Measurements from ENCODE around the gene ACSF3. TPM values are rescaled to one million over a fixed set of nuclear protein-coding genes. Genes with fewer than 3 reads are reported as not detected.

Gene ACSF3
- total and polyA plus RNA-seq, 2 donors (not counting 1 experiment from before 2014, with no cell fraction given) = 45.2 to 113 TPM

DNA sequence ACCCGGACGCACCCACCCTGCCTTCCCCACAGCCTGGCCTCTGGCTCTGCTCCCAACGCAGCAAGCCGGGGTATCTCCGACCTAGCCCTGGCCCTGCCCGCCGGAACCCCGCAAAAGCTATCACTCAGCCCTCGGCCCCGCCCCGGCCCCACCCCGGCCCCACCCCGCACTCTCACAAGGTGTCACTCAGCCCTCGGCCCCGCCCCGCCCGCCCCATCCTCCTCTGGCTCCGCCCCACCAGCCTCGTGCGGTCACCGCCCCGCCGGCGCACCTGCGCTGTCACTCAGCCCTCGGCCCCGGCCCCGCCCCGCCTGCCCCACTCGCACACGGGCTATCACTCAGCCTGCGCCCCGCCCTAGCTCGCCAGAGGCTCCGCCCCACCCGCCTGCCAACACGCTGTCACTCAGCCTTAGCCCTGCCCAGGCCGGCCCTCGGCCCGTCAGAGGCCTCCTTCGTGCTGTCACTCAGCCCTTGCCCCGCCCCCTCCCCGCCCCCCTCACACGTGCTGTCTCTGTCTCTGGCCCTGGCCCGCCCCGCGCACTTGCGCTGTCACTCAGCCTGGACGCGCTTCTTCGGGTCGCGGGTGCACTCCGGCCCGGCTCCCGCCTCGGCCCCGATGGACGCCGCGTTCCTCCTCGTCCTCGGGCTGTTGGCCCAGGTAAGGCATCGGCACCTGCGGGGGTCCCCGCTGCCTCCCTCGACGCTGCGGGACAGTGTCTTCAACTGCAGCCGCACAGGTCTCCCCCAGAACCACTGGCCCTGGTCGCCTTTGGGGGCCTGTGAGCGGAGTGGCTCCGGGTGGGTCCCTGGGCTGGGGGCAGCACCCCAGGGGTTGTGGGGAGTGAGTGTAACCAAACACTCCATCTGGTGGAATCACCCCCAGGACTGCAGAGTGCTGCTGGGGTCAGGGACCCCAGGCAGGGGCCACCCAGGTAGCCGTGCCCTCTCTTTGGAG lies 77.8 kb downstream of the ACSF3 start, which contains the start of gene CDH15:
TSS of gene CDH15 (plus strand) at position 533 of the 955 bp plus-strand sequence. CDS start at position 617, 84 bp downstream.
- no peaks in the 10 kb centered on the region for H3K36me3 ChIP-seq (replicated peaks in 1 of 2; ENCODE audit: control extremely low read depth in 1 of 2, control insufficient read depth in 1 of 2, extremely low read depth in 1 of 2, insufficient read depth in 2 of 2, low read length in 1 of 2)
- intact Hi-C loops (cut with micrococcal nuclease) = loop anchor here (1.0 to 2.0 kb wide), 7 partner anchors 19 to 520 kb away; partner anchors contain the start of genes CYBA and TRAPPC2L
- H3K4me1 ChIP-seq (ENCODE audit: control insufficient read depth in 2 of 2, insufficient read depth in 2 of 2, low read length in 2 of 2) = peaks cover 28 to 40% of the 10 kb centered on the region in 2 donors
- ChIA-PET CTCF (interaction anchor here (0.9 to 1.3 kb wide), 5 partner anchors 9 to 434 kb away, joined by 3 to 5 read pairs (median 3); partner anchors contain the start of gene ZNF778), POLR2A (interaction anchor here (0.6 to 1.4 kb wide), 5 partner anchors 10 to 232 kb away, joined by 3 to 4 read pairs (median 4); no protein-coding TSS in a partner anchor)
- peak within 1 kb of the TSS; percentile 88 for H3K4me2 ChIP-seq (replicated peaks; ENCODE audit: low read depth, low read length, poor library complexity, severe bottlenecking)
- peaks cover 18% of the 10 kb centered on the region for H3K4me1 Mint-ChIP-seq
- H3K27ac Mint-ChIP-seq = peak within 1 kb of the TSS; percentile 62
- H4K20me1 ChIP-seq (ENCODE audit: control insufficient read depth, insufficient read depth, low read length, poor library complexity, severe bottlenecking) = peaks cover 37% of the 10 kb centered on the region
- TF ChIP-seq, protein P1, sequence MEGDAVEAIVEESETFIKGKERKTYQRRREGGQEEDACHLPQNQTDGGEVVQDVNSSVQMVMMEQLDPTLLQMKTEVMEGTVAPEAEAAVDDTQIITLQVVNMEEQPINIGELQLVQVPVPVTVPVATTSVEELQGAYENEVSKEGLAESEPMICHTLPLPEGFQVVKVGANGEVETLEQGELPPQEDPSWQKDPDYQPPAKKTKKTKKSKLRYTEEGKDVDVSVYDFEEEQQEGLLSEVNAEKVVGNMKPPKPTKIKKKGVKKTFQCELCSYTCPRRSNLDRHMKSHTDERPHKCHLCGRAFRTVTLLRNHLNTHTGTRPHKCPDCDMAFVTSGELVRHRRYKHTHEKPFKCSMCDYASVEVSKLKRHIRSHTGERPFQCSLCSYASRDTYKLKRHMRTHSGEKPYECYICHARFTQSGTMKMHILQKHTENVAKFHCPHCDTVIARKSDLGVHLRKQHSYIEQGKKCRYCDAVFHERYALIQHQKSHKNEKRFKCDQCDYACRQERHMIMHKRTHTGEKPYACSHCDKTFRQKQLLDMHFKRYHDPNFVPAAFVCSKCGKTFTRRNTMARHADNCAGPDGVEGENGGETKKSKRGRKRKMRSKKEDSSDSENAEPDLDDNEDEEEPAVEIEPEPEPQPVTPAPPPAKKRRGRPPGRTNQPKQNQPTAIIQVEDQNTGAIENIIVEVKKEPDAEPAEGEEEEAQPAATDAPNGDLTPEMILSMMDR (IDR thresholded peaks at IDR 0.05) = no peak
- TF ChIP-seq EZH2 (IDR thresholded peaks at IDR 0.05; ENCODE audit: borderline replicate concordance, insufficient read depth, low read depth, low read length, poor library complexity, severe bottlenecking) = no peak
- peaks cover 0 to 5% (median 0%) of the 10 kb centered on the region in 3 donors for H3K9me3 ChIP-seq (ENCODE audit: control extremely low read depth in 1 of 3, control insufficient read depth in 2 of 3, insufficient read depth in 1 of 3, low read length in 2 of 3)
- peak; percentile 97 for DNase-seq
- H3K9ac ChIP-seq (ENCODE audit: low read length) = peak within 1 kb of the TSS; percentile 57
- peaks cover 4% of the 10 kb centered on the region for H3K27me3 Mint-ChIP-seq
- WGBS (ENCODE audit: insufficient coverage) = 8% methylated on average over 63 of the region's 74 CpGs
- H3K4me3 ChIP-seq (ENCODE audit: control extremely low read depth in 1 of 5, extremely low read depth in 1 of 5, insufficient read depth in 1 of 5, low read depth in 2 of 5, low read length in 4 of 5) = peak within 1 kb of the TSS in 4 of 5 experiments; percentile 31 to 51 (median 38)
- H3K9me3 Mint-ChIP-seq (ENCODE audit: insufficient read depth) = no peaks in the 10 kb centered on the region
- peak within 1 kb of the TSS; percentile 59 for H3K4me3 Mint-ChIP-seq
- peak; percentile 95 for ATAC-seq (ENCODE audit: low read depth)
- H3K27me3 ChIP-seq (replicated peaks in 1 of 4; ENCODE audit: control extremely low read depth in 1 of 4, control insufficient read depth in 3 of 4, insufficient read depth in 4 of 4, low read length in 3 of 4) = peaks cover 0 to 31% (median 13%) of the 10 kb centered on the region in 4 experiments
- H2AFZ ChIP-seq (ENCODE audit: insufficient read depth, low read depth, low read length, poor library complexity, severe bottlenecking) = peak within 1 kb of the TSS; percentile 42
- H3K27ac ChIP-seq (ENCODE audit: low read length in 2 of 2) = no peak within 1 kb of the TSS
- H3K79me2 ChIP-seq (ENCODE audit: control insufficient read depth, insufficient read depth, low read length) = peaks cover 6% of the 10 kb centered on the region

Measured in B cell (primary cell).